ENCODE data around the gene CTPS1. TPM values are rescaled to one million over a fixed set of nuclear protein-coding genes. Genes with fewer than 3 reads are reported as not detected.

CTPS1 gene
- total and polyA plus RNA-seq, 2 experiments from 2014 or later: 31.8 to 93.9 TPM

DNA sequence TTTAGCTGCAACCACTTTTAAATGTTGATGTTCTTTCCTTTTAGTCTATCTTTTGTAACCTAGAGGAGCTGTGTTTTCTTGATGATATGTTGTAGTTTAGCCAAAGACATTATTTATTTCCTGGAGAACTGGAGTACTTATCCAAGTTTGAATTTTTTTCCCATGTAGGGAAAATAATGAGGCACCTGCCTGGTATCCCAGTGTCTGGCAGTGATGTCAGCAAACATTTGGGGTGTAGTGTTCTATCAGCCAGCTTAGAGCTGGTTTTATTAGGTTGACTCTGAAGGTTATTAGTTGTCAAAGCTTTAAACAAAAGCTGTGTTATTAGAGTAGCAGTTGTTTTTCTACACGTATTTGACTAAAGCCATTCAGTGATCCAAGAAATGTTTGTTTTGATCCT lies 3.2 kb downstream of the CTPS1 start (continued):
- TF ChIP-seq EZH2phosphoT487 (IDR thresholded peaks at IDR 0.05; ENCODE audit: unreplicated experiment): no peak
- TF ChIP-seq ETS1 (IDR thresholded peaks at IDR 0.05): no peak
- no peak for TF ChIP-seq NANOG (IDR thresholded peaks at IDR 0.05; ENCODE audit: borderline replicate concordance)
- no peak for TF ChIP-seq ZNF331 (CRISPR knock-in tag; IDR thresholded peaks at IDR 0.05; ENCODE audit: low read depth)
- no peak for TF ChIP-seq JUNB (IDR thresholded peaks at IDR 0.05; ENCODE audit: unreplicated experiment)

GRCh38 chr1:40983286-40983685 lies 3.8 kb downstream of the CTPS1 start:
- ATAC-seq (no peak), DNase-seq (ENCODE audit: low spot score) (no peak)
- peaks cover 45% of the 10 kb centered on the region for H3K36me3 ChIP-seq (ENCODE audit: insufficient read depth)
- peaks cover 19% of the 10 kb centered on the region for H3K4me1 ChIP-seq (ENCODE audit: insufficient read depth)
- no peaks in the 10 kb centered on the region for H3K9me3 Mint-ChIP-seq
- H3K27ac ChIP-seq (ENCODE audit: low read depth): no peak overlapping the region
- peaks cover 60% of the 10 kb centered on the region for H3K79me2 ChIP-seq (replicated peaks; ENCODE audit: insufficient read depth)
- peaks cover 8% of the 10 kb centered on the region for H3K27me3 Mint-ChIP-seq (ENCODE audit: insufficient read depth, low read depth, poor library complexity)
- no peaks in the 10 kb centered on the region for H3K27me3 ChIP-seq (ENCODE audit: insufficient read depth)
- H3F3A ChIP-seq (replicated peaks; ENCODE audit: low read depth): 0 out of 2 replicates have a peak, but pooled peaks cover 3% of the 10 kb centered on the region
- no peak overlapping the region for H3K4me3 ChIP-seq
- peaks cover 61% of the 10 kb centered on the region for H3K36me3 Mint-ChIP-seq (ENCODE audit: low read depth)
- H3K27ac Mint-ChIP-seq: no peak overlapping the region
- no peaks in the 10 kb centered on the region for H3K9me2 ChIP-seq (ENCODE audit: insufficient read depth)
- H3K4me1 Mint-ChIP-seq: peaks cover 21% of the 10 kb centered on the region
- no peak overlapping the region for H3K4me2 ChIP-seq
- H4K20me1 ChIP-seq (replicated peaks; ENCODE audit: insufficient read depth): peaks cover 33% of the 10 kb centered on the region
- H3K4me3 Mint-ChIP-seq: no peak overlapping the region
- H2AFZ ChIP-seq: no peak overlapping the region
- TF ChIP-seq NANOG (IDR thresholded peaks at IDR 0.05; ENCODE audit: borderline replicate concordance): no peak
- TF ChIP-seq ZNF331 (CRISPR knock-in tag; IDR thresholded peaks at IDR 0.05; ENCODE audit: low read depth): no peak
- TF ChIP-seq POLR2AphosphoS5 (IDR thresholded peaks at IDR 0.05; ENCODE audit: low read depth): no peak
- TF ChIP-seq ZNF462 (CRISPR knock-in tag; IDR thresholded peaks at IDR 0.05): no peak
- TF ChIP-seq JUNB (IDR thresholded peaks at IDR 0.05; ENCODE audit: unreplicated experiment): no peak
- no peak for TF ChIP-seq EZH2 (IDR thresholded peaks at IDR 0.05; ENCODE audit: low read depth, unreplicated experiment)
- no peak for TF ChIP-seq ETS1 (IDR thresholded peaks at IDR 0.05)
- no peak for TF ChIP-seq STAT1 (IDR thresholded peaks at IDR 0.05; ENCODE audit: unreplicated experiment)
- TF ChIP-seq ZNF114 (CRISPR knock-in tag; IDR thresholded peaks at IDR 0.05): no peak
- no peak for TF ChIP-seq EZH2phosphoT487 (IDR thresholded peaks at IDR 0.05; ENCODE audit: unreplicated experiment)
- TF ChIP-seq CTCF (conservative IDR thresholded peaks at IDR 0.05; ENCODE audit: low read depth in 2 of 2): no peak
